ENCODE data around the gene DPT.

DPT gene

DNA sequence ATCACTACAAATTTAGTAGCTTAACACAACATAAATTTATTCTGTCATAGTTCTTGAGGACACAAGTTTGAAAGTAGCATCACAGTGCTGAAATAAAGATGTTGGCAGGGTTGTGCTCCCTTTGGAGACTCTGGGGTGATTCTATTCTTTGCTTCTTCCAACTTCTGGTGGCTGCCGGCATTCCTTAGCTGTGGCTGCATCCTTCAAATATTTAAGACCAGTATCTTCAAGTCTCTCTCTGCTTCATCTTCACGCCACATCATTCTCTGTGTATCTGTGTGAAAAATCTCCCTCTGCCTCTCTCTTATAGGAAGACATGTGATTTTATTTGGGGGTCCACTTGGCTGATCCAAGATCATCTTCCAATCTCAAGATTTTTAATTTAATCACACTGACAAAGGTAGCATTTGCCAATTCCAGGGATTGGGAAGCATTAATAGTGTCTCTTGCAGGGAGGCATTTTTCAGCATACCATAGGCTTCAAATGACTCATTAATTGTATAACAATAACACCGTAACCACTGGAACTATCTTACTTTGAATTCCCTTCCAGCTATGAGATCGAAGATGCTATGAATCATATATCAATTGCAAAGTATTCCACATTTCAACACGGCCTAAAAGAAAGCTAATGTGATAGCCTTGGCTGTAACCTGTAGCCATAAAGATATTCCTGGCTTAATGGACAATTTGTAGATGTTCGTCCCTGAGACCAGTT is 74.6 kb downstream of the DPT start:
- no peak for DNase-seq

DNA sequence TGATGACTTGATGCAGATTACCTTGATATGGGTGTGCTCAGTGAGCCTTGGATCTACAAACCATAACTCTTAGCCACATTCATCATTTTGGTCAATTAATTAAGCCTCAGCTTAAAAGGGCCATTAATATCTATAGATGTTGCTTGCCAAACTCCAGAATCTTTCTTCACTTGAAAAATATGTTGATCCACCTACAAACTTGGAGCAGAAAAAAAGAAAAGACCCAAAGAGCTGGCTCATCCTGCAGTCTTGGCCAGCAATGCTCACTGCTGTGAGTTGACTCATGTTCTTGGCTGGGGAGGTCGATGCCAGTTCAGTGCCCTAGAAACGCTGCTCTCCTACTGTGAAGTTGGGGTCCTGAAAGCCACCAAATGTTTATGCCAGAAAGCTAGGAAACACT is 75.4 kb downstream of the DPT start:
- DNase-seq = no peak

DNA sequence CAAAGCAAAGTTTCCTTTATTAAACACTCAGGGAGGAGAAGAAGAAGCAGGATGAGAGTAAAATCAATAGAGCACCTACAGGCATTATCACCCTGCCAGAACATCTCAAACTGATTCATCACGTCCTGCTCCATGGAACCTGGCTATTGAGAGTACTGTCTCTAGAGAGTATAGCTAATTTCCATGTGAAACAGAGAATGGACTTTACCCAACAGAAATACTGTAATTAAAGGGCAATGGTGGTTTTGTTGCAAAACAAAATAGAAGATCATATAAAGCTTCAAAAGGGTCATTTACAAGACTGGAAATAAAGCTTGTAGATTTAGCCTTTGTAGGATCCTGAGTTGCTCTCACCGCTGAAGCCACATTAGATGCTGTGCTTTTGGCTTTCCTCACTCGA is 83.3 kb downstream of the DPT start:
- DNase-seq = no peak
